H1 (cell line): Measurements from ENCODE around the gene RAPGEF5. TPM values are rescaled to one million over a fixed set of nuclear protein-coding genes. Genes with fewer than 3 reads are reported as not detected.

ENCODE experiments used
- EZH2 ChIP-seq: fragments of 200-600 bp; sonication (generic); IDR thresholded peaks from 2 replicates; pipeline ENCODE4 v1.7.1; 2012; ENCODE audit warnings: low read depth, mild to moderate bottlenecking, moderate library complexity, low read length, inconsistent platforms; ENCODE audit not compliant: severe bottlenecking
- SIRT6 ChIP-seq: IDR thresholded peaks from one replicate; pipeline ENCODE4 v1.7.1; 2012; ENCODE audit warnings: low read length, inconsistent platforms
- SRF ChIP-seq: IDR thresholded peaks from 2 replicates; pipeline ENCODE4 v1.6.1; 2011; ENCODE audit warnings: mild to moderate bottlenecking, low read depth, low read length, moderate library complexity
- polyA plus RNA-seq, 7 experiments: library from polyadenylated mRNA; depleted of rRNA in 3 of 7; stranded (reverse) in 5 of 7; unstranded in 2 of 7; fragments of >200 nt in 5 of 7; fragments of 200-250 nt in 2 of 7; gene quantifications; 1 replicate in 5 of 7; 2 replicates in 1 of 7; 4 replicates in 1 of 7; pipeline versions ENCODE4 v1.2.1 to v1.2.3, GENCODE V29; 2011 to 2013; ENCODE audit warnings: missing spikeins in 2 of 7, mixed read lengths in 2 of 7
- total RNA-seq: library from RNA; stranded (reverse); fragmentation: NEBNext Ultra II Directional; extraction: Animal tissue kit (Norgen Biotek cat#: 25700); gene quantifications from 2 replicates; pipeline ENCODE4 v1.2.1, GENCODE V29; 2021

The RAPGEF5 gene
- total and polyA plus RNA-seq, 2 of the 8 experiments (the other 6 are each of a cell fraction or from before 2014, with no cell fraction given): 4.4 to 22.9 TPM

DNA sequence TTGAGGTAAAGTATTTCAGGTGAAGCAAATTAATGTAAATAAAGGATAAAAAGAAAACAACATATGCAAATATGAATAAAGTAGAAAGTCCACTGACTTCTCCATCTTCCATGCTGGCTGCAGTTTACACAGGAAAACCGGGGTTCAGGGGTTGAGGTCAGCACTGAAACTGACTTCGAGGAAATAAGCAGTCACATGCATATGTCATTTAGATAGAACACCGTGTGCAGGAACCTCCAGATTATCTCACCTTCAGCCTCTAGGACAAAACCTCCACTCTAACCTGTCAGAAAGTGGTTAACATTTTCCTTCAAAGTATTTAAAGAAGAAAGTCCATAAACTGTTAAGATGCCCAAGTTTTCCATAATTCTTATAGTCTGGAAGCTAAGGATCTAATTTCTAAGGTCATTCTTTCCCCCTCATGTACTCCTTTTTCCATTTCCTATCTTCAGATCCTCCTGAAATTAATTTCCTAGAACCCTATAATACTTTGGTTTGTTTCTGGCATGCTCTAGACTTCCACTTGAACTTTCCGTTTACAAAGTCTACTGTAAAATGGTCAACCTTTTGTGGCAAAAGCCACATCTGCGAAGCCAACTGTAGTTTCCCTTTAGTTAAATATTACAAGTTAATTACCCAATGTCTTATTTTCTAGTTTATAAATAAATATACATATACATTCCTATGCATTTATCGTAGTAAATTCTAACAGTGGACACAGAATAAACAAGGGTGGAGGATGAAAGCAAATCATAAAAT lies 173.3 kb downstream of the RAPGEF5 start (continued):
- TF ChIP-seq SIRT6 (no peak), SRF (no peak), EZH2 (no peak)
